Choroid plexus epithelial cell (primary cell): ENCODE results near the gene RSBN1.
A peak's percentile ranks its signal among the peaks of the same experiment; 100 is the strongest.

Experiments
- DNase-seq: peaks from one replicate; pipeline ENCODE4 v3.0.0-alpha.2; 2010; ENCODE audit warnings: low read depth
- H3K4me3 ChIP-seq: 2 replicates; pipeline ENCODE4 v1.5.1; 2011; ENCODE audit warnings: low read depth, mild to moderate bottlenecking, control low read depth, low read length, moderate library complexity
- TF ChIP-seq, protein P1 (sequence below): conservative IDR thresholded peaks from 2 replicates; pipeline ENCODE4 v1.5.1; 2011; ENCODE audit warnings: low read depth, mild to moderate bottlenecking, control low read depth, inconsistent platforms, low read length, moderate library complexity

RSBN1 gene

DNA sequence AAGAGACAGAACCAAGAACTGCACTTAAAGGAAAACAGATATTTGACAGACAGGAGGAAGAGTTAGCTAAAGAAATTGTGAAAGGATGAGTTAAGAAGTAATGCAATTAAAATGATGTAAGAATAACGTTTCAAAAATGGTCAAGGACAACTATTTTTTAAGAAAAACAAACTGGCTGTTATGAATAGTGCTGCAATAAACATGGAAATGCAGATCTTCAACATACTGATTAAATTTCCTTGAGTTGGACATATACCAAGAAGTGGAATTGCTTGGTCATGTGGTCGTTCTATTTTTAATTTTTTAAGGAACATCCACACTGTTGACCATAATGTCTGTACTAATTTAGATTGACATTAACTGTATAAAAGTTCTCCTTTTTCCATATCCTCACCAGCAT lies 29.9 kb downstream of the RSBN1 start:
- TF ChIP-seq, protein P1, sequence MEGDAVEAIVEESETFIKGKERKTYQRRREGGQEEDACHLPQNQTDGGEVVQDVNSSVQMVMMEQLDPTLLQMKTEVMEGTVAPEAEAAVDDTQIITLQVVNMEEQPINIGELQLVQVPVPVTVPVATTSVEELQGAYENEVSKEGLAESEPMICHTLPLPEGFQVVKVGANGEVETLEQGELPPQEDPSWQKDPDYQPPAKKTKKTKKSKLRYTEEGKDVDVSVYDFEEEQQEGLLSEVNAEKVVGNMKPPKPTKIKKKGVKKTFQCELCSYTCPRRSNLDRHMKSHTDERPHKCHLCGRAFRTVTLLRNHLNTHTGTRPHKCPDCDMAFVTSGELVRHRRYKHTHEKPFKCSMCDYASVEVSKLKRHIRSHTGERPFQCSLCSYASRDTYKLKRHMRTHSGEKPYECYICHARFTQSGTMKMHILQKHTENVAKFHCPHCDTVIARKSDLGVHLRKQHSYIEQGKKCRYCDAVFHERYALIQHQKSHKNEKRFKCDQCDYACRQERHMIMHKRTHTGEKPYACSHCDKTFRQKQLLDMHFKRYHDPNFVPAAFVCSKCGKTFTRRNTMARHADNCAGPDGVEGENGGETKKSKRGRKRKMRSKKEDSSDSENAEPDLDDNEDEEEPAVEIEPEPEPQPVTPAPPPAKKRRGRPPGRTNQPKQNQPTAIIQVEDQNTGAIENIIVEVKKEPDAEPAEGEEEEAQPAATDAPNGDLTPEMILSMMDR = no peak
- no peak for DNase-seq

DNA sequence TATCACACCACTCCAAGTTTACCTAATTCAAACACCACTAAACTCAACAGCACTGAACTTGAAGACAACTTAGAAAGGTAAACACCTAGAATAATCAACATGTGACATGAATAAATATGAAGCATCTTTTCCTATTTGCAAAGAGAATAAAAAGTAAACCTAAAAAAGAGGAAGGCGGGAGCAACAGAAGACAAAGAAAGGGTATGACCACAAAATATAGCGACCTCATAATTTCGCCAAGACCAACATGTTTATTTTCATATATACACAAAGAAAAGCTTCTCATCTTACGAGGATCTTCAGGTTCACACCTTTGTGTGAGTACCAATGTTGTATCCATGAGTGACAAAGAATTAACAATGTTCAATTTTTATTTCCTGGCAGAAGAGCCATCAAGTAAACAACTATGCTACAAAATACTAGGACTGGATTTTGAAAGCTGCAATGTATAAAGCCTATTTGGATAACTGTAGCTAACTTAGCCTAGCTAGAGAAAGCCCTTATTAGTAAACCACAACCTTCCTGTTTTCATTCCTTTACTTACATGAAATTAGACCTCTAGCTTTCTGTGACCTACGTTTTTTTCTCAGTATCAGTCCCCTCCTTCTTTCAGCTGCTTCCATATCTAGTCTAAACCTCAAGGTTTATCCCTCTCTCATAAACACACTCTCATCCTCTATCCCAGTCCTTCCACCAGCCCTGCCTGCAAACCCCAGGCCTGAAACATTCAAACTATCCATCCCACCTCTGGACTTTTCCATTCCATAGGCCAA lies 31.7 kb downstream of the RSBN1 start:
- no peak overlapping the region for H3K4me3 ChIP-seq
- TF ChIP-seq, protein P1 = no peak
- DNase-seq = peak; percentile 62

More for the DNA sequence above, 29.9 kb downstream of the RSBN1 start:
- H3K4me3 ChIP-seq = no peak overlapping the region

DNA sequence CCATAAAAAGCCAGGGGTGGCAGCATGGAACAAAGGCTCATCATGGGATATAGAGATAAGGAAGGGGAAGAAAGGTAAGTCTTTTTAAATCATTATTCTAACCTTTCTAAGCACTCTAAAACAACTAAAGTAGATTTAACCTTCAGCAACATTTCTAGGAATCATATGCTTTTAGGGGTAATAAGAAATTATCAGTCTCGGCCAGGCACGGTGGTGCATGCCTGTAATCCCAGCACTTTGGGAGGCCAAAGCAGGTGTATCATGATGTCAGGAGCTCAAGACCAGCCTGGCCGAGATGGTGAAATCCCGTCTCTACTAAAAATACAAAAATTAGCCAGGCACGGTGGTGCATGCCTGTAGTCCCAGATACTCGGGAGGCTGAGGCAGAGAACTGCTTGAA lies 32.7 kb downstream of the RSBN1 start:
- no peak overlapping the region for H3K4me3 ChIP-seq
- TF ChIP-seq, protein P1 = no peak
- DNase-seq = no peak

DNA sequence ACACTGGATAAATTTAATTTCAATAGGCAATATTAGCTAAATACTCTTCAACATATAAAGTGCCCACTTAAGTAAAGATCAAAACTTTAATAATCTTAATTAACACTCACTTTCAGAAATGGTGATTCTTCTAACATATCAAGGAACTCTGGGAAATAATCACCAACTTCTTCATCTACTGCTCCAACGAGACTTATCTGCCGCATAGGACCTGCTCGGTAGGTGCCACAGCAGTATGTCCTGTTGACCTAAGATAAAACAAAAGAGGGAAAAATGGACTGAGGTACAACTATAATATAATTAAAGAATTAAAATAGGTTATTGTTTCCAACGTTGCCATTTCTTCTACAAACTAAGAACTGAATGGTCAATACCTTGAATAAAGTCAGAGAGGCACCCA lies 34.7 kb downstream of the RSBN1 start:
- TF ChIP-seq, protein P1 = no peak
- no peak for DNase-seq
- H3K4me3 ChIP-seq = no peak overlapping the region

DNA sequence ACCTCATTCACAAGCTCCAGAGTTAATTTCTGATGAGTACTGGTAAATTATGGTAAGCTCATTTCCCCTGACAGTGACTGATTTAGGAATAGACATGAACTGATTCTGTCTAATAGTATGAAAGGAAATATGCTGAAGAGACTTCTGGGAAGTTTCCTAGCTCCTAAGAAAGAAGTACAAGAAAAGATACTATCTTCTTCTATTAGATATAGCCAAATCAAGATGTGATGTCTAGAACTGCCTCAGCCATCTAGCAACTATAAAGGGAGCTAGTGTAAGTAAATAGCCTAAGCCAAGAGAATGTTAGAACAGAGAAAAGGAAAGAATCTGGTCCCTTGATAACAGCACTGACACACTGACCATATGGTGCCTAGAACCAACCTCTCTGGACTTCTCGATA lies 42.2 kb downstream of the RSBN1 start:
- no peak for DNase-seq
- TF ChIP-seq, protein P1 = no peak
- no peak overlapping the region for H3K4me3 ChIP-seq

DNA sequence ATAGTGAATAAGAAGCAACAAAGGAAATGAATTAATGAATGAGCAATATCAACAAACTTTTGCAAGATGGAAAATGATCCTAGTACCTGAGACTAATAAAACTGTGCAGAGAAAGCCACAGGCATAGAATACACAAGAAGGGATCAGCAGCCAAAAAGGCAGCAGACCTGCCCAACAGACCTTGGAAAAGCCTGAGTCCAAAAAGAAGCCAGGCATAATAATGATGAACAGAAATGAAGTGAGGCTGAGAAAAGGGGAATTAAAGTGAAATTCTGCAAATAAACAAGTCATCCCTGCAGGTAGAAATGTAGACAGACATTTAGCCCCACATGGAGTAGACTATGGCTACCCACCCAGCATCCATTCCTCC lies 42.7 kb downstream of the RSBN1 start:
- TF ChIP-seq, protein P1 = no peak
- H3K4me3 ChIP-seq = no peak overlapping the region
- DNase-seq = no peak

DNA sequence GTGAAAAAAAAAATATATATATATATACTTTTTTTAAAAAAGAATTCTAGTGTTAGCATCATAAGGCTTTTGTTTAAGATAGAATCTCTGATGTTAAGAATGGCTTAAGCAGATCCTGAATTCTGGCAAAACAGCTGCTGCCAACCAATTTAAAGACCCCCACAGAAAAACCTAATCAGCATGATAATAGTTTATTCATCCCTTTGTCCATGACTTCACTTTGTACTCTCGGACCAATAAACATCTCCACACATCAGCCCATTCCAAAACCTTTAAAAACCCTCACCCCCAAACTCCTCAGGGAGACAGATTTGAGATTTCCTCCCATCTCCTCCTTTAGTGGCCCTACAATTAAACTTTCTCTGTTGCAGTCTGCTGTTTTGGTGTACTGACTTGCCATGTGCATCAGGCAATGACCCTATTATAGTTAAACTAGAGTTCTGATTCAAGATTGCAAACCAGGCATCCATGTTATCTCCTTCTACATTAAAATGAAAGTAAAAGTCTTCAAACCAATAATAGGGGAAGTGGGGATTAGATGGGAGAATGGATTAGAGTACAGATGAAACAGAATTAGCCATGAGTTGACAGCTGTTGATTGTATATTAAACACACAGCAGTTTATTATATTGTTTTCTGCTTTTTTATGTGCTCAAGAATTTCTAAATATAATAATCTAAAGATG lies 43.2 kb downstream of the RSBN1 start:
- DNase-seq = no peak
- H3K4me3 ChIP-seq = no peak overlapping the region
- TF ChIP-seq, protein P1 = no peak
